B cell (primary cell): Measurements from ENCODE around the gene RNF40. TPM values are rescaled to one million over a fixed set of nuclear protein-coding genes. Genes with fewer than 3 reads are reported as not detected.
A peak's percentile ranks its signal among the peaks of the same experiment; 100 is the strongest.

Experiments
- ATAC-seq: fragments of 200-7000 bp; cut with Tn5 transposase; one replicate; pipeline ENCODE4 v1.10.0; 2021; ENCODE audit warnings: low read depth, mild to moderate bottlenecking, moderate number of reproducible peaks, moderate library complexity
- CTCF ChIA-PET: fragments of 350-600 bp; sonication (Branson Sonifier 250); formaldehyde crosslinking; loops from one replicate; lab custom pipeline; 2021; ENCODE audit warnings: antibody characterized with exemption, inconsistent platforms; lab: Charles Lee
- POLR2A ChIA-PET: fragments of 350-600 bp; sonication (Branson Sonifier 250); formaldehyde crosslinking; loops from one replicate; lab custom pipeline; 2021; ENCODE audit warnings: antibody characterized with exemption; lab: Charles Lee
- DNase-seq: peaks from one replicate; pipeline ENCODE4 v3.0.0; 2013
- H2AFZ ChIP-seq: 2 replicates; pipeline ENCODE4 v1.6.1; 2012; ENCODE audit warnings: mild to moderate bottlenecking, low read depth, low read length; ENCODE audit not compliant: insufficient read depth, poor library complexity, severe bottlenecking
- H3K27ac ChIP-seq, 2 donors: 1 replicate in 1 of 2; 2 replicates in 1 of 2; pipeline ENCODE4 v1.5.1; 2012 to 2013; ENCODE audit warnings: low read length in 2 of 2, mild to moderate bottlenecking in 2 of 2, moderate library complexity in 1 of 2
- H3K27me3 ChIP-seq, 4 experiments: fragments of 200-600 bp in 1 of 4; sonication (generic) in 1 of 4; replicated peaks in 1 of 4; 1 replicate in 2 of 4; 2 replicates in 2 of 4; pipeline versions ENCODE4 v1.6.1 to v1.7.0; 2013 to 2016; ENCODE audit warnings: low read length in 3 of 4, mild to moderate bottlenecking in 2 of 4, mixed read lengths in 1 of 4, moderate library complexity in 1 of 4; ENCODE audit not compliant: insufficient read depth in 4 of 4, control insufficient read depth in 3 of 4; ENCODE audit errors: control extremely low read depth in 1 of 4
- H3K36me3 ChIP-seq, 2 experiments: replicated peaks in 1 of 2; 1 replicate in 1 of 2; 2 replicates in 1 of 2; pipeline versions ENCODE4 v1.6.1 to v1.7.1; 2013; ENCODE audit warnings: low read length in 1 of 2; ENCODE audit not compliant: insufficient read depth in 2 of 2, control insufficient read depth in 1 of 2; ENCODE audit errors: control extremely low read depth in 1 of 2, extremely low read depth in 1 of 2
- H3K4me1 ChIP-seq, 2 donors: fragments of 200-600 bp in 1 of 2; sonication (generic) in 1 of 2; 1 replicate in 1 of 2; 2 replicates in 1 of 2; pipeline versions ENCODE4 v1.5.1 to v1.6.1; 2013 to 2017; ENCODE audit warnings: low read length in 2 of 2; ENCODE audit not compliant: control insufficient read depth in 2 of 2, insufficient read depth in 2 of 2
- H3K4me2 ChIP-seq: replicated peaks from 2 replicates; pipeline ENCODE3; 2012; ENCODE audit warnings: mild to moderate bottlenecking, low read depth, low read length; ENCODE audit not compliant: poor library complexity, severe bottlenecking
- H3K4me3 ChIP-seq, 5 experiments: fragments of 200-600 bp in 1 of 5; sonication (generic) in 1 of 5; 1 replicate in 3 of 5; 2 replicates in 2 of 5; pipeline versions ENCODE4 v1.5.1 to v1.7.0; 2011 to 2016; ENCODE audit warnings: low read length in 4 of 5, mild to moderate bottlenecking in 4 of 5, low read depth in 2 of 5, control low read depth in 1 of 5, moderate library complexity in 1 of 5; ENCODE audit not compliant: insufficient read depth in 1 of 5; ENCODE audit errors: control extremely low read depth in 1 of 5, extremely low read depth in 1 of 5
- H3K79me2 ChIP-seq: fragments of 200-600 bp; sonication (generic); one replicate; pipeline ENCODE4 v1.6.0; 2016; ENCODE audit warnings: low read length; ENCODE audit not compliant: control insufficient read depth, insufficient read depth
- H3K9ac ChIP-seq: fragments of 200-600 bp; sonication (generic); 2 replicates; pipeline ENCODE4 v1.6.1; 2017; ENCODE audit warnings: mild to moderate bottlenecking, low read length, moderate library complexity
- H3K9me3 ChIP-seq, 3 donors: one replicate each; pipeline versions ENCODE4 v1.6.1 to v1.7.1; 2013; ENCODE audit warnings: low read length in 2 of 3; ENCODE audit not compliant: control insufficient read depth in 2 of 3, insufficient read depth in 1 of 3; ENCODE audit errors: control extremely low read depth in 1 of 3
- H4K20me1 ChIP-seq: 2 replicates; pipeline ENCODE4 v1.6.0; 2012; ENCODE audit warnings: mild to moderate bottlenecking, low read length; ENCODE audit not compliant: insufficient read depth, control insufficient read depth, poor library complexity, severe bottlenecking
- H3K27ac Mint-ChIP-seq: one replicate; pipeline ENCODE4 v1.8.0; 2021; ENCODE audit warnings: mixed read lengths
- H3K27me3 Mint-ChIP-seq: one replicate; pipeline ENCODE4 v1.8.0; 2021; ENCODE audit warnings: mixed read lengths
- H3K4me1 Mint-ChIP-seq: one replicate; pipeline ENCODE4 v1.8.0; 2021; ENCODE audit warnings: mixed read lengths
- H3K4me3 Mint-ChIP-seq: one replicate; pipeline ENCODE4 v1.8.0; 2021; ENCODE audit warnings: mixed read lengths
- H3K9me3 Mint-ChIP-seq: one replicate; pipeline ENCODE4 v1.8.0; 2022; ENCODE audit warnings: mixed read lengths; ENCODE audit not compliant: insufficient read depth
- CTCF ChIP-seq: fragments of 200-600 bp; IDR thresholded peaks from one replicate; pipeline ENCODE4 v1.8.0; 2022; ENCODE audit warnings: antibody characterized with exemption, mild to moderate bottlenecking
- EZH2 ChIP-seq: IDR thresholded peaks from 2 replicates; pipeline ENCODE4 v1.6.1; 2012; ENCODE audit warnings: borderline replicate concordance, low read depth, mild to moderate bottlenecking, moderate library complexity, low read length; ENCODE audit not compliant: insufficient read depth, poor library complexity, severe bottlenecking
- WGBS: methylation state at CpG from one replicate; pipeline ENCODE4 v1.1.5; 2013; ENCODE audit warnings: missing lambda C conversion rate; ENCODE audit not compliant: insufficient coverage; 5-methylcytosine and 5-hydroxymethylcytosine counted together
- intact Hi-C: fragments of 100-400 bp; cut with micrococcal nuclease; formaldehyde crosslinking; loops from one replicate; pipeline ENCODE4 v1.10.0; 2022
- polyA plus RNA-seq: library from polyadenylated mRNA; depleted of rRNA; stranded (reverse); fragments of >200 nt; gene quantifications from 2 replicates; pipeline ENCODE4 v1.2.3, GENCODE V29; 2012
- total RNA-seq, 2 donors: library from RNA; stranded (reverse); fragments of 120-200 nt in 1 of 2; gene quantifications; 1 replicate in 1 of 2; 2 replicates in 1 of 2; pipeline versions ENCODE4 v1.2.3 to v1.2.4, GENCODE V29; 2013 to 2022

Gene RNF40
- total and polyA plus RNA-seq, 2 donors (not counting 1 experiment from before 2014, with no cell fraction given), result 41.8 to 121 TPM

- intact Hi-C loops, result loop anchor here (1.0 kb wide), 3 partner anchors 9 to 70 kb away; partner anchors contain the start of gene ZNF629
- peaks cover 0 to 9% (median 0%) of the 10 kb centered on the region in 4 experiments for H3K27me3 ChIP-seq
- H3K9ac ChIP-seq, result peak overlapping the region; percentile 83
- WGBS, result 69% methylated on average over 8 of the region's 8 CpGs
- H3K4me3 Mint-ChIP-seq, result peak overlapping the region; percentile 92
- POLR2A ChIA-PET, result interaction anchor here (1.0 to 1.9 kb wide), 3 partner anchors 18 to 70 kb away, joined by 3 to 15 read pairs (median 10); partner anchors contain the start of gene ZNF629
- H3K4me2 ChIP-seq, result peak overlapping the region; percentile 94
- peak overlapping the region; percentile 61 to 91 (median 87) for H3K4me3 ChIP-seq
- no peak overlapping the region for H3K27ac Mint-ChIP-seq
- DNase-seq (no peak), ATAC-seq (no peak)
- H4K20me1 ChIP-seq, result no peaks in the 10 kb centered on the region
- CTCF ChIA-PET, result interaction anchor here (0.5 to 2.1 kb wide), 7 partner anchors 9 to 208 kb away, joined by 3 to 13 read pairs (median 6); partner anchors contain the start of gene ZNF629
- H2AFZ ChIP-seq, result peak overlapping the region; percentile 84
- H3K4me1 Mint-ChIP-seq, result peaks cover 16% of the 10 kb centered on the region
- peaks cover 0 to 3% (median 0%) of the 10 kb centered on the region in 3 donors for H3K9me3 ChIP-seq
- no peaks in the 10 kb centered on the region for H3K9me3 Mint-ChIP-seq
- peaks cover 10 to 19% of the 10 kb centered on the region in 2 donors for H3K4me1 ChIP-seq
- H3K27ac ChIP-seq, result peak overlapping the region in 1 of 2 donors; percentile 65
- H3K36me3 ChIP-seq, result no peaks in the 10 kb centered on the region
- H3K27me3 Mint-ChIP-seq, result peaks cover 6% of the 10 kb centered on the region
- no peak for TF ChIP-seq EZH2
- TF ChIP-seq CTCF, result no peak
- no peaks in the 10 kb centered on the region for H3K79me2 ChIP-seq
These were observed 42.9 kb downstream of the RNF40 start for GRCh38 chr16:30805056-30805369.
